Measurements from ENCODE around the gene POC5. TPM values are rescaled to one million over a fixed set of nuclear protein-coding genes. Genes with fewer than 3 reads are reported as not detected.

The POC5 gene
- total RNA-seq, 4 donors from 2014 or later, result 5.1 to 68.5 (median 9.3) TPM

GRCh38 chr5:75668977-75669689 lies 48.1 kb downstream of the POC5 start:
- Histone ChIP-seq H3K4me1 (peaks cover 0 to 14% (median 0%) of the 10 kb centered on the region in 4 donors), H3K27me3 (no peaks in the 10 kb centered on the region), H3K9me3 (no peaks in the 10 kb centered on the region), H3K4me3 (peak overlapping the region; percentile 12 to 47 (median 16)), H3K27ac (peak overlapping the region in 2 of 4 donors; percentile 50 to 54), H3K36me3 (peaks cover 0 to under 1% (median 0%) of the 10 kb centered on the region in 3 donors)
- TF ChIP-seq CTCF (IDR thresholded peaks at IDR 0.05) (no peak), POLR2A (IDR thresholded peaks at IDR 0.05) (no peak)
- peak in 2 of 3 donors; percentile 58 to 73 for DNase-seq

- no peaks in the 10 kb centered on the region for H3K36me3 ChIP-seq
- H3K4me1 ChIP-seq, result peaks cover 0 to 14% (median 0%) of the 10 kb centered on the region in 4 donors
- peak overlapping the region in 1 of 4 donors; percentile 16 for H3K4me3 ChIP-seq
- TF ChIP-seq CTCF (IDR thresholded peaks at IDR 0.05), result no peak
- TF ChIP-seq POLR2A (IDR thresholded peaks at IDR 0.05), result no peak
- no peaks in the 10 kb centered on the region for H3K27me3 ChIP-seq
- no peak for DNase-seq
- no peaks in the 10 kb centered on the region for H3K9me3 ChIP-seq
- peak overlapping the region in 2 of 4 donors; percentile 50 to 54 for H3K27ac ChIP-seq
Measured at GRCh38 chr5:75668445-75668844, 48.8 kb downstream of the POC5 start.

- H3K36me3 ChIP-seq, result no peaks in the 10 kb centered on the region
- no peak for TF ChIP-seq CTCF (IDR thresholded peaks at IDR 0.05)
- TF ChIP-seq POLR2A (IDR thresholded peaks at IDR 0.05), result no peak
- H3K27ac ChIP-seq, result no peak overlapping the region
- DNase-seq, result no peak
- no peaks in the 10 kb centered on the region for H3K27me3 ChIP-seq
- no peak overlapping the region for H3K4me3 ChIP-seq
- peaks cover 0 to 14% (median 0%) of the 10 kb centered on the region in 4 donors for H3K4me1 ChIP-seq
- no peaks in the 10 kb centered on the region for H3K9me3 ChIP-seq
Measured at GRCh38 chr5:75667586-75667985, 49.7 kb downstream of the POC5 start.

GRCh38 chr5:75666801-75667200 lies 50.4 kb downstream of the POC5 start:
- no peak for TF ChIP-seq CTCF (IDR thresholded peaks at IDR 0.05)
- TF ChIP-seq POLR2A (IDR thresholded peaks at IDR 0.05), result no peak
- Histone ChIP-seq H3K27ac (no peak overlapping the region), H3K4me1 (peaks cover 0 to 14% (median 0%) of the 10 kb centered on the region in 4 donors), H3K36me3 (no peaks in the 10 kb centered on the region), H3K9me3 (no peaks in the 10 kb centered on the region), H3K27me3 (no peaks in the 10 kb centered on the region), H3K4me3 (no peak overlapping the region)
- no peak for DNase-seq

- Histone ChIP-seq H3K4me3 (no peak overlapping the region), H3K9me3 (no peaks in the 10 kb centered on the region), H3K27ac (no peak overlapping the region), H3K36me3 (no peaks in the 10 kb centered on the region), H3K4me1 (peaks cover 0 to 14% (median 0%) of the 10 kb centered on the region in 4 donors), H3K27me3 (no peaks in the 10 kb centered on the region)
- TF ChIP-seq POLR2A (IDR thresholded peaks at IDR 0.05) (no peak), CTCF (IDR thresholded peaks at IDR 0.05) (no peak)
- DNase-seq, result no peak
Measured at GRCh38 chr5:75664979-75665378, 52.3 kb downstream of the POC5 start.

Data from Peyer's patch (tissue), 4 donors.